ENCODE results near the gene TSEN54. TPM values are rescaled to one million over a fixed set of nuclear protein-coding genes. Genes with fewer than 3 reads are reported as not detected.

Gene TSEN54
- polyA plus RNA-seq, 1 of the 3 experiments (the other 2 are of a cell fraction), result 29.8 TPM

- CTCF ChIA-PET, result interaction anchor here (0.8 to 2.1 kb wide), 5 partner anchors 17 to 57 kb away, joined by 3 to 6 read pairs (median 4); partner anchors contain the start of gene TSEN54
- Histone ChIP-seq H3K27ac (ENCODE audit: low read depth in 2 of 2, low read length in 1 of 2) (no peak overlapping the region), H3K9me2 (no peaks in the 10 kb centered on the region), H3K79me2 (ENCODE audit: insufficient read depth) (peaks cover 19% of the 10 kb centered on the region; the same call in 1 of the 2 replicates), H3K4me1 (ENCODE audit: control insufficient read depth in 1 of 2, insufficient read depth in 2 of 2, low read depth in 1 of 2, low read length in 1 of 2) (peaks cover 0 to 3% of the 10 kb centered on the region in 2 experiments; a peak in 1 of 4 replicates), H3K9me3 (no peaks in the 10 kb centered on the region), H2AFZ (ENCODE audit: low read depth) (no peak overlapping the region), H3K9ac (no peak overlapping the region), H3F3A (replicated peaks; ENCODE audit: insufficient read depth) (no peaks in the 10 kb centered on the region), H3K27me3 (ENCODE audit: insufficient read depth) (no peaks in the 10 kb centered on the region), H3K36me3 (replicated peaks in 1 of 2; ENCODE audit: control insufficient read depth in 1 of 2, insufficient read depth in 2 of 2, low read length in 1 of 2) (peaks cover 5 to 6% of the 10 kb centered on the region in 2 experiments), H3K4me3 (ENCODE audit: low read depth in 2 of 2, low read length in 1 of 2) (no peak overlapping the region), H4K20me1 (ENCODE audit: insufficient read depth) (peaks cover 26% of the 10 kb centered on the region), H3K4me2 (no peak overlapping the region)
- DNase-seq, result no peak
- WGBS (ENCODE audit: low lambda C conversion rate), result 93% methylated on average over 16 of the region's 16 CpGs
- POLR2A ChIA-PET, result interaction anchor here (0.5 to 0.6 kb wide), 2 partner anchors 15 to 410 kb away, joined by 3 to 4 read pairs; no protein-coding TSS in a partner anchor
- TF ChIP-seq TAF1 (IDR thresholded peaks at IDR 0.05; ENCODE audit: borderline replicate concordance, low read depth, low read length), result no peak
- no peak for TF ChIP-seq MXI1 (IDR thresholded peaks at IDR 0.05; ENCODE audit: low read depth, low read length)
- TF ChIP-seq RCOR1 (IDR thresholded peaks at IDR 0.05; ENCODE audit: low read length), result no peak
- TF ChIP-seq PBX3 (IDR thresholded peaks at IDR 0.05), result no peak
- no peak for TF ChIP-seq SIN3A (IDR thresholded peaks at IDR 0.05; ENCODE audit: borderline replicate concordance, low read depth, low read length)
- no peak for TF ChIP-seq GABPA (IDR thresholded peaks at IDR 0.05; ENCODE audit: low read depth)
- TF ChIP-seq FOSL2 (IDR thresholded peaks at IDR 0.05; ENCODE audit: borderline replicate concordance, low read depth), result no peak
- TF ChIP-seq GATA2 (CRISPR knock-in tag; IDR thresholded peaks at IDR 0.05), result no peak
- TF ChIP-seq USF2 (IDR thresholded peaks at IDR 0.05; ENCODE audit: borderline replicate concordance, low read depth, low read length), result no peak
- no peak for TF ChIP-seq RFX5 (IDR thresholded peaks at IDR 0.05; ENCODE audit: low read length)
- no peak for TF ChIP-seq IRF3 (IDR thresholded peaks at IDR 0.05; ENCODE audit: low read depth, low read length)
- TF ChIP-seq CTCF (IDR thresholded peaks at IDR 0.05), result no peak
- TF ChIP-seq NRF1 (IDR thresholded peaks at IDR 0.05; ENCODE audit: low read depth, low read length), result no peak
- no peak for TF ChIP-seq EZH2phosphoT487 (IDR thresholded peaks at IDR 0.05; ENCODE audit: borderline replicate concordance, low read depth)
Observed at GRCh38 chr17:75482098-75482942, 34.0 kb upstream of the TSEN54 start.
